ELR (cell line): ENCODE measurements around the gene DMTF1.
"Not testable (repeated sequence)": the region's sequence is repeated elsewhere in the genome, so short reads cannot be mapped to it uniquely, and the experiment has no call there.

ENCODE experiments used
- DNase-seq: peaks from one replicate; pipeline ENCODE4 v3.0.0-alpha.2; 2015; ENCODE audit warnings: low read depth

DMTF1 gene, protein sequence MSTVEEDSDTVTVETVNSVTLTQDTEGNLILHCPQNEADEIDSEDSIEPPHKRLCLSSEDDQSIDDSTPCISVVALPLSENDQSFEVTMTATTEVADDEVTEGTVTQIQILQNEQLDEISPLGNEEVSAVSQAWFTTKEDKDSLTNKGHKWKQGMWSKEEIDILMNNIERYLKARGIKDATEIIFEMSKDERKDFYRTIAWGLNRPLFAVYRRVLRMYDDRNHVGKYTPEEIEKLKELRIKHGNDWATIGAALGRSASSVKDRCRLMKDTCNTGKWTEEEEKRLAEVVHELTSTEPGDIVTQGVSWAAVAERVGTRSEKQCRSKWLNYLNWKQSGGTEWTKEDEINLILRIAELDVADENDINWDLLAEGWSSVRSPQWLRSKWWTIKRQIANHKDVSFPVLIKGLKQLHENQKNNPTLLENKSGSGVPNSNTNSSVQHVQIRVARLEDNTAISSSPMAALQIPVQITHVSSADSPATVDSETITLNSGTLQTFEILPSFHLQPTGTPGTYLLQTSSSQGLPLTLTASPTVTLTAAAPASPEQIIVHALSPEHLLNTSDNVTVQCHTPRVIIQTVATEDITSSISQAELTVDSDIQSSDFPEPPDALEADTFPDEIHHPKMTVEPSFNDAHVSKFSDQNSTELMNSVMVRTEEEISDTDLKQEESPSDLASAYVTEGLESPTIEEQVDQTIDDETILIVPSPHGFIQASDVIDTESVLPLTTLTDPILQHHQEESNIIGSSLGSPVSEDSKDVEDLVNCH

DNA sequence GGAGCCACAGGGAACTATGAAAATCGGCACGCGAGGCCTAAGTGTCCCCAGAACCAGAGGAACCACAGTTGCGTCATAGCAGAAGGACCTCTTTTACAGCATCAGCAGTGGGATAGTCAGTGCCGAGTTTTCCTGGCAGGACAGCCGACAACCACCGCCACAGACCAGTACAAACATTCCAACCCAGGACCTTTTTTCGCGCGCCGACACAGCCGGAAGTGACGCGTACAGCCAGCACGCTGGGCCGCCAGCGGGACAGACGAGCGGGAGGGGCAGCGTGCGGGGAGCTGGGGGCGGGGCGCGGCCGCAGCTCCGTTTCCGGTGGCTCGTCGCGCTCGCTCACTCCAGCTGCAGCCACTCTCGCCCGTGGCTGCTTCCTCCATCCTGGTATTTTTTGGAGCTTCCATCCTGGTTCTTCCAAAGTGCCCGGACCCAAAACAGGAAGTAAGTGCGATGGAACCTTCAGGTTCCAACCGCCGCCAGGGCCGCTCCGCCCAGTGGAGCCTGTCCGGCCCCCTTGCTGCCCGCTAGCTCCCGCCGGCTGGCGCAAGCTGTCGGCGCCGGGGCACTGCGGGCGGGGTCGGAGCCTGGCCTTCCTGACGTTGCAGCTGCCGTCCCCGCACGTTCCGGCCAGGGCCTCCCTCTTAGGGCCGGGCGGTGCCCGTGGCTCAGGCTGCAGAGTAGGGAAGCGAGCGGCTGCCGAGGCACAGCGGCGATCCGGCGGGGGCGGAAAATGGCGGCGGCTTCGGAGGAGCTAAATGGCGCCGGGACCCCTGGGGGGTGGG is at the start of gene DMTF1:
TSS of gene DMTF1 (plus strand) at position 342 of the 785 bp plus-strand sequence. CDS start 12,489 bp downstream, outside the sequence.
- peak; percentile 93 for DNase-seq

DNA sequence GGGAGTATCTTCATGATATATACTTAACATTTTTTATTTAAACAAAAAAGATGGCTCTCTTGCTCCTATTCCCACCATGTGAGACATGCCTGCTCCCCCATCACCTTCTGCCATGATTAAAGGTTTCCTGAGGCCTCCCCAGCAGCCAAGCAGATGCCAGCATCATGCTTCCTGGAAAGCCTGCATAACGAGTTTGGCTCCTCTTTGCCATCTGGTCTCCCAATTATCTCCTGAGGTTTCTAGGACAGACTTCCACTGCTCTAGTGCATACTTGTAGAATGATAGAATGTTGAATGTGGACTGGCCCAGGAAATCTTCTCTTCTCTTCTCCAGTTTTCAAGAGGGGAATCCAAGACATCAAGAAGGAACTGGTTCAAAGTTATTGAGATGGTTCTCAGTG is 46.9 kb upstream of the DMTF1 start:
- DNase-seq = no peak

DNA sequence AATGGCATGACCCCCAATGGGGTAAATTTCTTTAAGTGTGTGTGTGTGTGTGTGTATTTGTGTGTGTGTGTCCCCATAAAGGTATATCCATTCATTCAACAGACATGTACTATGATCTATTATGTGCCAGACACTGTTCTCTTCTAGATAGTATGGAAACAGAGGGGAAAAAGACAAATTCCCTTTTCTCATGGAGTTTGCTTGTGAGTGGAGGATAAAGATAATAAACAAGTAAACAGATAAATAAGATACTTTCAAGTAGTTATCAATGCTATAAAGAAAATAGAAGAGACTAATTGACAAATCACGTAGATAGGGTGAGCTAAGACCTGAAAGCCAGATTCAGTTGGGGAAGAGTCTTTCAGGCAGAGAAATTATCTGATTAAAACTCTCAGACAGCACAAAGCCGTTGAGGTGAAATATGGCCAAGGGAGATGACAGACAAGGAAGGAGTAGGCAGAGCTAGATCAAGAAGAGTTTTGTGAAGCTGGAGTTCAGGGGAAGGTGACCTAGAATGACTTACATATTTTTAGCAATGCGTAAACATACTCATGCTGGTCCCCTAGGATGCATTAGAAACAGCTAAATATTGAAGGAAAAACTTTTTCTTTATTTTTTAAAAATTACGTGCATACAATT is 45.2 kb upstream of the DMTF1 start:
- no peak for DNase-seq

DNA sequence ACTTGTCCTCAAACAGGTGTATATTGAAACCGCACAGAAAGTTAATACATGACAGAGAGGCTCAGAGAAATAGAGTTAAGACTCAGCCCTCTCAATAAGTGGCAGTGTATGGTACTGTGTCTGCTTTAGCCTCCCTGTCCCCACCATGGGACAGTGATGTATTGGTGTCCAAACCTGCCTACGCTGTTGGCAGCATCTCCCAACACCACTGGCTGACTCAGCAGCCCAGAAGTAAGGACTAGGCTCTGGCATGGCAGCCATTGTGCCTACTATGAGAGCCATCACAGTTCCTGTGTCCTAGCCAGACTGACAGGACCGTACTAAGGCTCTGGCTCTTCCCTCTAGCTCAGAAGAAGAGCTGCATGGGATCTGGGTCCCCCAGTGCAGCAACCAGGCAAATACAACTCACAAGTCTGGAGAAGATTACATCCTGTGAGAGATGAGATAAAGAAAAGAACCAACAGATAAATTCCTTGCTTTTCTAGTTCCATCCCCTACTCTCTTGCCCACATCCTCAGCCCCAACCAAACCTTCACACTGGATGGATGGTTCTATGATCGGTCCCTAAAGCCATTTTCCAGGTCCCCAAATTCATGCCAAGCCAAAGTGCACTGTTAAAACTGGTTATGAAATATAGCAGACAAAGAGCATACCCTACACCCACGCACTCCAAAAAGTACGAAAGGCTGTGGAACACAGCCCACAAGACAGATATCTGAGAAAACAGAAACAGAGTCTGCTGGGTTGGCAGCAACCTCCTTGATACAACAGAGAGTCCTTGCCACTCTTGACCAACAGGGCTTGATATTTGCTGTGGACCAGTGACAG is 44.1 kb upstream of the DMTF1 start:
- DNase-seq = no peak

DNA sequence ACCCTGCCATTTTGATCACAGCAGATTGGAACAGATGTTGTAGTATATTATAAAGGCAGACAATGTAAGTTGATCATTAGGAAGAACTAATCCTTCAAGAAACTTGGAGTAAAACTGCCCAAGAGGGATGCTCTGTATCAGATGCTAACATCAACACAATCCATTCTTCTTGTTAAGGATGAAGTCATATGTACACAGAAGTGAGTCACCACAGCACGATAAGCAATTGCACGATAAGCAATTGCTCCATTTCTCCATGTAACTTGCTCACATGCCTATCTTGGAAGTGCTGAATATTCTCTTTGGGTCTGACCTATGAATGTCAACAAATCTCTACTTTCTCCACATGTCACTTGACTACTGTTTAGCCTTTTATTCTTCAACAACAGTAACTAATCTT is 41.5 kb upstream of the DMTF1 start:
- peak; percentile 41 for DNase-seq

DNA sequence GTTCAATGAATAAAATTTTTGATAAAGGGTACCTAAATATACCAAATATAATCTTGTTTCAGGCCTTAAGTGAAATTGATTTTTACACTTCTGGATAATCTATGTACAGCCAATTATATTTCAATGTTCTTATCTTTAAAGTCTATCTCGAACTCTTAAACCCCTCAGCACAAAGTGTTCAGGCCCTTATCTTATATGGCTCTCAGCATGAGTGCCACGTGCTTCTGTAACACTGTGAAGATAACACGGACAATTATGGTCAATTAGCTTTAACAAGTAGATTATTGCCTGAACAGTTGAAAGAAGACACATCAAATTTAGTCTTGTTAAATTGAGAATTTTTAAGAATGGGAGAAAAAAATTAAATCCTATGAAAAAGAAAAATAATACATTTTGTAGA is 40.4 kb upstream of the DMTF1 start:
- DNase-seq = no peak

DNA sequence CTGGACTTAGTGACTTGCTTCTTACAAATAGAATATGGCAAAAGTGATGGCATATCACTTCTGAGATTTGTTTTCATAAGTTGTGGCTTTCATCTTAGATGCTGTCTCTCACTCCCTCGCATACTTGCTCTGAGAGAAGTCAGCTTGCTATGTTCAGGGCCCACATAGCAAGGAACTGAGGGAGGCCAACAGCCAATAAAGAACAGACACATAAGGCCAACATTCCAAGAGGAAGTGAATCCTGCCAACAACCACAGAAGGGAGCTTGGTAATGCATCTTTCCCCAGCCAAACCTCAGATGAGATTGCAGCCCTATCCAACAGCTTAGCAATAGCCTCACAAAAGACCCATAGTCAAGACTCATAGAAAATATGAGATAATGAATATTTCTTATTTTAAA is 39.2 kb upstream of the DMTF1 start:
- no peak for DNase-seq

DNA sequence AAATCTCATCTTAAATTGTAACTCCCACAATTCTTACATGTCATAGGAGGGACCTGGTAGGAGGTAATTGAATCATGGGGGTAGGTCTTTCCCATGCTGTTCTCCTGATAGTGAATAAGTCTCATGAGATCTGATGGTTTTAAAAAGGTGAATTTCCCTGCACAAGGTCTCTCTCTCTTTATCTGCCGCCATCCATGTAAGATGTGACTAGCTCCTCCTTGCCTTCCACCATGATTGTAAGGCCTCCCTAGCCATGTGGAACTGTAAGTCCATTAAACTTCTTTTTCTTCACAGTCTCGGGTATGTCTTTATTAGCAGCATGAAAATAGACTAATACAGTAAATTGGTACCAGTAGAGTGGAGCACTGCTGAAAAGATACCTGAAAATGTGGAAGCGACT is 38.3 kb upstream of the DMTF1 start:
- not testable (repeated sequence) for DNase-seq

DNA sequence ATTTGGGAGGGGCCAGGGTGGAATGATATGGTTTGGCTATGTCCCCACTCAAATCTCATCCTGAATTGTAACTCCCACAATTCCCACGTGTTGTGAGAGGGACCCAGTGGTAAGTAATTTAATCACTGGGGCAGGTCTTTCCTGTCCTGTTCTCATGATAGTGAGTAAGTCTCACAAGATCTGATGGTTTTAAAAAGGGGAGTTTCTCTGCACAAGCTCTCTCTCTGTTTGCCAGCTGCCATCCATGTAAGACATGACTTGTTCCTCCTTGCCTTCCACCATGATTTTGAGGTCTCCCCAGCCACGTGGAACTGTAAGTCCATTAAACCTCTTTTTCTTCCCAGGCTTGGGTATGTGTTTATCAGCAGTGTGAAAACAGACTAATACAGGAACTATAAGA is 36.5 kb upstream of the DMTF1 start:
- DNase-seq = not testable (repeated sequence)

DNA sequence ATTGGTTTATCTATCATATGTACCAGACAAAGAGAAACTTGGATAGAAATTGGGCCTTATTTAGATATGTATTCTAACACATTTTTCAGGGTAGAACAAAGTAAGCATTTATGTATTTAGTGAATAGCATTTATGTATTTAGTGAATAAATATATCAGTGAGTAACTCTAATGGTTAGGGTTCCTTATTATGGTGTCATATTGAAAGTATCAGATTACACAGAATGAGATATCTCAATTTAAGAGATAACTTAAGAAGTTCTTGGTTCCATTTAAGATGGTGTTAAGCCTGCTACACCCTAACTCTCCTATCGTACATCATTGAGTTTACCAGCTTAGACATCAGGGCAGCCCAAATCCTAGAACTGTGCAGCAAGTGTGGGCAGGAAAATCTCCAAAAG is 35.9 kb upstream of the DMTF1 start:
- DNase-seq = no peak

DNA sequence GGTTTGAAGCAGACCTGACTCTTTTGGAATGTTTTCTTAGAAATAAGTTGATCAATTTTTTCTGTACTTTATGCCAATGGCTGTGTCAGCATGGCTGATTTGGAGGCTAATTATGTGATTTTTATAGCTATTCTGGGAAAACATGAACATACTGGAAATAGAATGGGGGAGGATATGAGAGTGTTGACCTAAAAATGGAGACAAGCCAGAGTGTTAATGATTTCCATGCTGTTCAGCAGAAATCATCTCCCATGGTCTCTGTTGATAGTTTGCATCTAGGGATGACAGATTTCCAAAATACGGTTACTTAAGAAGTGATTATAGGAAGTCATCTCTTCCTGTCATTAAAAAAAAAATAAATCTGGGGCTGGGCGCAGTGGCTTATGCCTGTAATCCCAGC is 32.7 kb upstream of the DMTF1 start:
- no peak for DNase-seq

DNA sequence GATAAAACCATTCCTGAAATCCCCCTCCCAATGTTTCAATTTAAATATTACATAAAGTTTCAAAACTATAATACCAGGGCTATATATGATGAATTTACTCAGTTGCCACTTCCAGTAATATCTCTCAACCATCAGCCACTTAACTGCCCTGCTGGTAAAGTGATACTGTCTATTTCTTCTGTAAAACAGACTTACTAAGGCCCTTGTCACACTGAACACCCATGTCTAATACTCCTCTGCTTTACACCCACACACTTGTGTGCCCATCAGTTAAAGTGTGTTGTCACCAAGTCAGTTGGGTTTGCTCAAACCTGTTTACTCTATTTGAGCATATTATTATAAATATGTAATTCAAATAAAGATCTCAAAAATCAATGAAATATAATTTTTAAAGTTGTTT is 29.1 kb upstream of the DMTF1 start:
- DNase-seq = no peak

DNA sequence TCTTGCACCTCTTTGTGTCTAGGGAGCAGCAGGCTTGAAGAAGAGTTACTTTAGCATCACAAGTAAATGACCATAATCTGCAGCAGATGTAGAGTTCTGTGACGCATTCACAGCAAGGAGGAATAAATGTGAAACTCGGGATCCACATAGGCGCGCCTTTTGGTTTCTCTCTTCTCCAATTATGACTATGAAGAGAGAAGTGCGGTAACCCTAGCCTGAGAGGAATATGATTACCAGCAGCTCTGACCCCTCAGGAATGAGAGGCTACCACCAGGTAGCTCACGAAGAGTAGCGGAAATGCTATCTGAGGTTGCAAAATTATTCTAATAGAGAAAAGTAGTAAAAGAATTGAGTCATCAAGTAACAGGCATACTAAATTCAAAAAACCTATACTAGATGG is 25.2 kb upstream of the DMTF1 start:
- DNase-seq = no peak

DNA sequence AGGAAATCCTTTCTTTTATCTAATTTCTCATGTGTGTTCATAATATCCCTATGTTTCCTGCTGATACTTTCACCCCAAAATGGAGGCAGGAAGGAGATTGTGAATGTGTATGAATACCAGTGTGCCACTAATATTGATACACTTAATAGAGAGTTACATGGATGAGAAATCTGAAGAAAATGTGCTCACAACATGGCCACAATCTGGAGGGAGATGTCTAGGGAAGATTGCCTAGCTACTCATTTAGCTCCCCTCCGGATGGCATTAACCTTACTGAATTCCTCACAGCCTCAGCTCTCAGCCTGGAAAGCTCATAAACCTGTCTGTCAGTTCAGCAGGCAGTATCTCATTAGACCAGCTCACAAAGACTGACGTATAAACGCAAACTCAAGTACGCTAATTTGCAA is 23.4 kb upstream of the DMTF1 start:
- DNase-seq = no peak

DNA sequence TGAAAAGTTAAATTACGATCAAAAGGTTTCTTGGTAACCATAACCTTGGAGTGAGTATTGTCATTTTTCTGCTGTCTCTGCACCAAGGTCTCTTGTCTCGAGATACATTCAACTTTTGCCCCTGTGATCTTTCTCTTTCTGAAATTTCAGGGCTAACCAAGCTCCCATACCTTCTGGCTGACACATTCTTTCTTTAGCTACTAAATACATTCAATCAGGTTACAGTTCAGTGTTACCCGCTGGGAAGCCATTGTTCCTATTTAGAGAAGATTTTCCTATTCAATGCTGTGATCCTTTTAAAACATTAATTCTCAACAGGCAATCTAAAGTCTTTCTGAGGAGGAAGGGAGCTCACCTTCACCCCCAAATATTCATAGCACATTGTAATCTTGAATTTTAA is 22.9 kb upstream of the DMTF1 start:
- no peak for DNase-seq

DNA sequence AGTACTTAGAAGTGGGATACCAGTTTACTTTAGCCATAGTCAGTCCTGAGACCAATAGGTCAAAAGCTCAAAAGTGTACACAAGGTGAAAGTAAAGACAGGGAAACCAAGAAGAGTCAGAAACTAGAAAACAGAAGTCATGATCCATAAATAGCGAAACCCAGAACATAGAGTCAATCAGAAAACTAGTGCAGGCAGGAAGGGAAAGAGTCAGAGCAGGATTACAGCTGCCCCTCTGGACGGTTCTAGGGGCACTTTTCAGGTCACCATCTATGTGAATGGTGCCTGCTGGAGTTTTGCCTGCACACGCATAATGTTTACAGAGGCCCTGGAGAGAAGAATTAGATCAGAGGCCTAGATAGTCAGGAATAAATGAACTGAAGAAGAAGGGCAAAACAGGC is 22.4 kb upstream of the DMTF1 start:
- DNase-seq = no peak

DNA sequence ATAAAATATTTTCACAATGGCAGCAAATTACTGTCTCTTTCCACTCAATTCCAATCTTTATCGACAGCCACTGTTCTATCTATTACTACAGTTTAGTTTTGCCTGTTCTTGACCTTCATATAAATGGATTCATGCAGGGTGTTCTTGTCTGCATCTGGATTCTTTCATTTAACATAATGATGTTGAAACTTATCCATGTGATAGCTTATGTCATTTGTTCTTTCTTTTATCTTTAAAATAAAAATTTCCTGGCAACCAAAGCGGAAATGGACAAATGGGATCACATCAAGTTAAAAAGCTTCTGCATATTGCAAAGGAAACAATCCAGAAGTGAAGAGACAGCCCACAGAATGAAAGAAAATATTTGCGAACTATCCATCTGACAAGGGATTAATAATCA is 20.5 kb upstream of the DMTF1 start:
- no peak for DNase-seq

DNA sequence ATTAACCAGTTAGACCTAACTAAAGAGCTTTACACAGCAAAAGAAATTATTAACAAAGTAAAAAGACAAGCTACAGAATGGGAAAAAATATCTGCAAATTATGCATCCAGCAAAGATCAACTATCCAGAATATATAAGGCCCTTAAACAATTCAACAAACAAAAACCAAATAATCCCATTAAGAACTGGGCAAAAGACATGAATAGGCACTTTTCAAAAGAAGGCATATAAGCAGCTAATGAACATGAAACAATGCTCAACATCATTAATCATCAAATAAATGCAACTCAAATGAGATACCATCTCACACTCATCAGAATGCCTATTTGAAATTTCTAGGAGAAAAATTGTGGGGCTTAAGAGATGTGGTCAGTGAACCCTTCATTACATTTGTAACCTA is 15.0 kb upstream of the DMTF1 start:
- no peak for DNase-seq

DNA sequence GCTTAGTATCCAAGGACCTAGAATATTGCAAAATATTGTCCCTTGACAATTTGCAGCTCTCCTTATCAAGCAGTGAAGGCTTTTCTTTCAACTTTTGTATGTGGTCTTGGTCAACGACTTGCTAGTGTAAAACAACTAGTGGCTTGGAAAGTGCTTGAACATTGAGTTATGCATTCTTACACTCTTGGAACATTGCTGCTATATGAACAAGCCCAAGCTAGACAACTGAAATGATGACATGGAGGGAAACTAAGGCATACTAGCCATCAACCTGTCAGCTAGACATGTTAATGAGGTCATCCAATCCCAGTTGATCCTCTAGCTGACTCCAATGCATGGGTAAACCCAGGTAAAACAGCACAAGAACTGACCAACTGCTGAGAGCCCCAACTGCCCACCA is 12.7 kb upstream of the DMTF1 start:
- DNase-seq = no peak

DNA sequence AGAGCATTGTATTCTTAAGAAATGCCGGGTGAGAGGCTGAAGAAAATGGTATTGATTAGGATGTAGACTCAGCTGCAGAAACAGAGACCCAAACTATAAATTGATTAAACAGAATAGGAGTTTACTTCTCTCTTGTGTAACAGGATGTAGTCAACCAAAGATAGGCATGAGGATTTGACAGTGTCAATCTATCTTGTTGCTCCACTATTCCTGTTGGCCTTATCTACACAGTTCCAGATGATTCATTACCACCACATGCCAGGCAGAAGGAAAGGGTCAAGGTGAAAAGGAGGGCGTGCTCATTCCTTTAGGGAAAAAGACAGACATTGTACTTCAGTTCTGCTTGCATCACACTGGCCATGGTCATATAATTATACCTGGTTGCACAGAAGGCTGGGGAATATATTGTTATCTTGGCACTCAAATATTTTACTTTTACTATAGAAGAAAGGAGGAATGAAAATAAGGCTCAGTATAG is 11.9 kb upstream of the DMTF1 start:
- no peak for DNase-seq

DNA sequence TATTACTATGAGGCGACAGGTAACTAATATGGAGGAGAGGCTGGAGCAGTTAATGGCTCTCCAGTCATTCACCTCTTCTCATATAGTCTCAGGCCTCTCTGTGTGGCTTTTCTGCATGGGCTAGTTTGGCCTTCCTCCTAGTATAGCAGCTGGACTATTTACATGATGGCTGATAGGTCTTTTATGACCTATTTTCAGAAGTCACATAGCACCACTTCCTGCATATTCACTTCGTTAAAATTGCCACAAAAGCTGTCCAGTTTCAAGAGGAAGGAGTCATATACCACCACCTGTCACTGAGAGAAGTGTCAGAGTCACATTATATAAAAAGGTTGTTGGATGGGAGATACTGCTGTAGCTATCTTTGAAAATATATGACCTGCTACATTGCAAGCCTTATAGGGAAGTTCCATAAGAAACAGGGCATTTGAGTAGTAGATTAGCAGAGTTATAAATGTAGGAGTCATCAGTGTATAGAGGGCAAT is 8.0 kb upstream of the DMTF1 start:
- DNase-seq = no peak
